Body of pancreas (tissue), 4 donors: ENCODE measurements around the gene PCBD2. TPM values are rescaled to one million over a fixed set of nuclear protein-coding genes. Genes with fewer than 3 reads are reported as not detected.

ENCODE experiments used
- ATAC-seq: fragments of 150-250 bp; one replicate; pipeline ENCODE4 v1.9.1; 2016
- DNase-seq, 4 donors: peaks; one replicate each; pipeline ENCODE4 v3.0.0-alpha.2; 2019
- H3K27ac ChIP-seq, 4 donors: fragments of 200-600 bp; sonication (generic); 1 replicate in 3 of 4; 2 replicates in 1 of 4; pipeline versions ENCODE4 v1.5.1 to v1.6.1; 2016 to 2019; ENCODE audit warnings: mild to moderate bottlenecking in 1 of 4, mixed read lengths in 1 of 4, moderate library complexity in 1 of 4
- H3K27me3 ChIP-seq, 2 donors: fragments of 200-600 bp; sonication (generic); one replicate each; pipeline ENCODE4 v1.6.0; 2016; ENCODE audit warnings: mild to moderate bottlenecking in 1 of 2
- H3K36me3 ChIP-seq, 2 donors: fragments of 200-600 bp; sonication (generic); replicated peaks in 1 of 2; 2 replicates each; pipeline ENCODE4 v1.5.1; 2016; ENCODE audit warnings: low read depth in 2 of 2; ENCODE audit not compliant: insufficient read depth in 1 of 2
- H3K4me1 ChIP-seq: fragments of 200-600 bp; sonication (generic); one replicate; pipeline ENCODE4 v1.6.0; 2016
- H3K4me3 ChIP-seq, 2 donors: fragments of 200-600 bp; sonication (generic); 1 replicate in 1 of 2; 2 replicates in 1 of 2; pipeline ENCODE4 v1.5.1; 2016 to 2019
- H3K9me3 ChIP-seq, 3 donors: fragments of 200-600 bp; sonication (generic); 1 replicate in 2 of 3; 2 replicates in 1 of 3; pipeline ENCODE4 v1.5.1; 2016
- POLR2A ChIP-seq, 3 donors: fragments of 450-650 bp; IDR thresholded peaks; one replicate each; pipeline ENCODE4 v1.6.1; 2016; ENCODE audit warnings: antibody characterized with exemption in 3 of 3, mild to moderate bottlenecking in 2 of 3
- WGBS, 2 donors: methylation state at CpG; one replicate each; pipeline ENCODE4 v1.1.5; 2017; 5-methylcytosine and 5-hydroxymethylcytosine counted together
- intact Hi-C: fragments of 100-400 bp; cut with DNase I; formaldehyde crosslinking; loops from one replicate; pipeline ENCODE4 v1.15.1; 2023
- total RNA-seq, 2 donors: library from RNA; depleted of rRNA; stranded (reverse); fragments of >200 nt; gene quantifications; one replicate each; pipeline ENCODE4 v1.1.0, GENCODE V29; 2016
- TF ChIP-seq, protein P1 (sequence below), 7 experiments: fragments of 450-650 bp in 4 of 7; fragments of 200-600 bp in 3 of 7; sonication (generic) in 3 of 7; IDR thresholded peaks; one replicate each; pipeline ENCODE4 v1.5.1; 2016 to 2019; ENCODE audit warnings: antibody characterized with exemption in 7 of 7

The PCBD2 gene
- total RNA-seq, 2 donors from 2014 or later, result 9.9 to 15.8 TPM

GRCh38 chr5:134932508-134932907 is 27.6 kb downstream of the PCBD2 start:
- H3K27me3 ChIP-seq, result no peaks in the 10 kb centered on the region
- WGBS, 2 donors, result 98 to 100% methylated on average over 3 of the region's 3 CpGs
- no peak overlapping the region for H3K4me3 ChIP-seq
- TF ChIP-seq, protein P1, sequence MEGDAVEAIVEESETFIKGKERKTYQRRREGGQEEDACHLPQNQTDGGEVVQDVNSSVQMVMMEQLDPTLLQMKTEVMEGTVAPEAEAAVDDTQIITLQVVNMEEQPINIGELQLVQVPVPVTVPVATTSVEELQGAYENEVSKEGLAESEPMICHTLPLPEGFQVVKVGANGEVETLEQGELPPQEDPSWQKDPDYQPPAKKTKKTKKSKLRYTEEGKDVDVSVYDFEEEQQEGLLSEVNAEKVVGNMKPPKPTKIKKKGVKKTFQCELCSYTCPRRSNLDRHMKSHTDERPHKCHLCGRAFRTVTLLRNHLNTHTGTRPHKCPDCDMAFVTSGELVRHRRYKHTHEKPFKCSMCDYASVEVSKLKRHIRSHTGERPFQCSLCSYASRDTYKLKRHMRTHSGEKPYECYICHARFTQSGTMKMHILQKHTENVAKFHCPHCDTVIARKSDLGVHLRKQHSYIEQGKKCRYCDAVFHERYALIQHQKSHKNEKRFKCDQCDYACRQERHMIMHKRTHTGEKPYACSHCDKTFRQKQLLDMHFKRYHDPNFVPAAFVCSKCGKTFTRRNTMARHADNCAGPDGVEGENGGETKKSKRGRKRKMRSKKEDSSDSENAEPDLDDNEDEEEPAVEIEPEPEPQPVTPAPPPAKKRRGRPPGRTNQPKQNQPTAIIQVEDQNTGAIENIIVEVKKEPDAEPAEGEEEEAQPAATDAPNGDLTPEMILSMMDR (IDR thresholded peaks at IDR 0.05), result no peak
- TF ChIP-seq POLR2A (IDR thresholded peaks at IDR 0.05), result no peak
- DNase-seq, result no peak
- H3K9me3 ChIP-seq, result no peaks in the 10 kb centered on the region
- no peak for ATAC-seq
- peaks cover 0 to 4% of the 10 kb centered on the region in 2 donors for H3K36me3 ChIP-seq
- H3K27ac ChIP-seq, result no peak overlapping the region
- H3K4me1 ChIP-seq, result no peaks in the 10 kb centered on the region
- intact Hi-C loops, result no loop called here

DNA sequence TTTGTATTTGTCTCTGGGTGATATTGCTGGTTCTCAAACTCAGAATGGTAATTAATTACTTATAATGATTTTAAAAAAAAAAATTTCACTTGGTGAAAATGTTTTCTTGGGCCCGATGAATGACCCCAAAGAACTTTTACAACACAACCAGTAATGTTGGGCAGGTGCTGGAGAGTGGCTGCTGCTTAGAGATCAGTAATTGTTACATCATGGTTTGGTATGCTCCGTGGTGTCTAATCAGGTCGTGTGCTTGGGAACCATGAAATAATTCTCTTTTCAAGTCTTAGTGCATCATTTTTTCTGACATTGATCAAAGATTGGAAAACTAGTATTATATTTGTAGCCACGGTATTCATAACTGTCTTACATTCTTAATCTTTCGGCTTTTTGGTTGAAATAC is 29.3 kb downstream of the PCBD2 start:
- Histone ChIP-seq H3K27me3 (no peaks in the 10 kb centered on the region), H3K9me3 (no peaks in the 10 kb centered on the region), H3K36me3 (peaks cover 0 to 4% of the 10 kb centered on the region in 2 donors), H3K27ac (no peak overlapping the region), H3K4me1 (no peaks in the 10 kb centered on the region), H3K4me3 (no peak overlapping the region)
- ATAC-seq, result no peak
- TF ChIP-seq, protein P1 (IDR thresholded peaks at IDR 0.05), result no peak
- TF ChIP-seq POLR2A (IDR thresholded peaks at IDR 0.05), result no peak
- intact Hi-C loops, result no loop called here
- no peak for DNase-seq
- 87 to 93% methylated on average over 5 of the region's 5 CpGs for WGBS, 2 donors

DNA sequence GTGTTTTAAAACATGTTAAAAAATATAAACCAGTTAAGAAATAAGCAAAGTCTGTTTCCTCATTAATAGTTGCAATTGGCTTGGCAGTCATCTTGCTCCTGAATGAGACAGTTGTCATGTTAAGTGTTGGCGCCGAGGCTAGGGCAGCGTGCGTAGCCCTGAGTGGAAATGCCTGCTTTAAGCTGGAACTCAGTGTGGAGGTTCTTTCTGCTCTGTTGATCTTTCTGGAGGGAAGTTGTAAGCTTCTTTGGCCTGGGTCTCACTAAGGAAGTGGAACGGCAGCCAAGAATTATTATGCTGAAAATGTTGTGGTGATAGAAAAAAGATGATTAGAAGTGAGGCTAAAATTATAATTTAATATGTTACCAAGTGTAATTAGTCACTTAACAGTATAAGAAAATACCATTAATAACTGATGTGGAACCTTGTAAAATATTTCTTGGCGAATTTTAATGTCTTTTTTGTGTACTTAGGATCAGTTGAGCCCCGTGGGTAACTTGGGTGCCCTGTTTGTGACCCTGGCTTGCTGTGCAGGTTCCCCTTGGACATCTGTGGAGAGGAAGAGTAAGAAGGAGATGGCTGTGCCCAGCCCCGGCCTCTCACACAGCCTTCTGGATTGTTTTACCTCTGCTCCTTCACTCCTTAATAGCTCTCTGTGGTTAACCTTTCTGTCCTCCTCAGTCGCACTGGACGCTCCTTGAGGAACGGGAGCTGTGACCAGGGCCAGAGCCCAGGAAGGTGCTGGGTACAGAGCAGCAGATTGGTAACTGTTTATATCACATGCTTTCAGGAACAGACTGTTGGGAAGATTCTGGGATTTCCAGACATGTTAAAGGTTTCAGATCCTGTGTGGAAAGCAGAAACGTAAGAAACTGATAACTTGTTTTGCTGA is 31.0 kb downstream of the PCBD2 start:
- no peaks in the 10 kb centered on the region for H3K36me3 ChIP-seq
- intact Hi-C loops, result no loop called here
- H3K27ac ChIP-seq, result no peak overlapping the region
- H3K4me3 ChIP-seq, result no peak overlapping the region
- H3K4me1 ChIP-seq, result no peaks in the 10 kb centered on the region
- no peak for DNase-seq
- no peaks in the 10 kb centered on the region for H3K27me3 ChIP-seq
- WGBS, 2 donors, result 82 to 83% methylated on average over 12 of the region's 12 CpGs
- no peak for ATAC-seq
- TF ChIP-seq, protein P1 (IDR thresholded peaks at IDR 0.05), result no peak
- no peak for TF ChIP-seq POLR2A (IDR thresholded peaks at IDR 0.05)
- H3K9me3 ChIP-seq, result no peaks in the 10 kb centered on the region

GRCh38 chr5:134937526-134937925 is 32.6 kb downstream of the PCBD2 start:
- no peak for DNase-seq
- TF ChIP-seq POLR2A (IDR thresholded peaks at IDR 0.05), result no peak
- TF ChIP-seq, protein P1 (IDR thresholded peaks at IDR 0.05), result no peak
- H3K4me1 ChIP-seq, result no peaks in the 10 kb centered on the region
- H3K27me3 ChIP-seq, result no peaks in the 10 kb centered on the region
- no peaks in the 10 kb centered on the region for H3K9me3 ChIP-seq
- 93 to 95% methylated on average over 8 of the region's 8 CpGs for WGBS, 2 donors
- H3K27ac ChIP-seq, result no peak overlapping the region
- intact Hi-C loops, result no loop called here
- no peaks in the 10 kb centered on the region for H3K36me3 ChIP-seq
- no peak overlapping the region for H3K4me3 ChIP-seq
- ATAC-seq, result no peak

DNA sequence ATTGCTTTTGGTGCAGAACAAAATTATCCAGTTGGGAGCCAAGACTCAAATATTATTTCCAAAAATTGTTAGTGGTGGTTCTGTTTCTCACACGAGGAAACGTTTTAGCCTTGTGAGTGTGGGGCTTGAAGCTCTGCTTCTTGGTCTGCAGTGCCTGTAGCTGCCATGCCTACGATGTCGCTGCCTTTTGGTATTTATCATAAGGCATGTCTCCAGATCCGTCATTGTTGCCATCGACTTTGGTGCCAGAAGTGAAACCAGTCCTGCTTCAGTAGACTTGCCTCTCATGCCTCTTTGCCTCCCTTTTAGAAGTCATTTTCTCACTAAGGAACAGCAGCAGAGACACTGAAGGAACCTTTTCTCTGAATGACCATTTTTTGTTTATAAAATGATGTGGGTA is 33.1 kb downstream of the PCBD2 start:
- 86 to 94% methylated on average over 6 of the region's 6 CpGs for WGBS, 2 donors

More for the DNA sequence above, 33.1 kb downstream of the PCBD2 start:
- intact Hi-C loops, result no loop called here
- no peak for ATAC-seq
- no peak for DNase-seq
- Histone ChIP-seq H3K9me3 (no peaks in the 10 kb centered on the region), H3K4me3 (no peak overlapping the region), H3K4me1 (no peaks in the 10 kb centered on the region), H3K36me3 (no peaks in the 10 kb centered on the region), H3K27ac (no peak overlapping the region), H3K27me3 (no peaks in the 10 kb centered on the region)
- TF ChIP-seq POLR2A (IDR thresholded peaks at IDR 0.05), result no peak
- TF ChIP-seq, protein P1 (IDR thresholded peaks at IDR 0.05), result no peak
